Stimulated activated CD4-positive, alpha-beta T cell treated with anti-CD3 and anti-CD28 coated beads, Interleukin-1b, Interleukin-23, amount 100 ng/mL, for 1 hour (primary cell): ENCODE measurements around the gene HIPK1.
"Not testable (repeated sequence)": the region's sequence is repeated elsewhere in the genome, so short reads cannot be mapped to it uniquely, and the experiment has no call there.

Source experiments
- DNase-seq, 2 donors: peaks; one replicate each; pipeline ENCODE4 v3.0.0-alpha.2; 2020; ENCODE audit warnings: low read depth in 2 of 2

Gene HIPK1

DNA sequence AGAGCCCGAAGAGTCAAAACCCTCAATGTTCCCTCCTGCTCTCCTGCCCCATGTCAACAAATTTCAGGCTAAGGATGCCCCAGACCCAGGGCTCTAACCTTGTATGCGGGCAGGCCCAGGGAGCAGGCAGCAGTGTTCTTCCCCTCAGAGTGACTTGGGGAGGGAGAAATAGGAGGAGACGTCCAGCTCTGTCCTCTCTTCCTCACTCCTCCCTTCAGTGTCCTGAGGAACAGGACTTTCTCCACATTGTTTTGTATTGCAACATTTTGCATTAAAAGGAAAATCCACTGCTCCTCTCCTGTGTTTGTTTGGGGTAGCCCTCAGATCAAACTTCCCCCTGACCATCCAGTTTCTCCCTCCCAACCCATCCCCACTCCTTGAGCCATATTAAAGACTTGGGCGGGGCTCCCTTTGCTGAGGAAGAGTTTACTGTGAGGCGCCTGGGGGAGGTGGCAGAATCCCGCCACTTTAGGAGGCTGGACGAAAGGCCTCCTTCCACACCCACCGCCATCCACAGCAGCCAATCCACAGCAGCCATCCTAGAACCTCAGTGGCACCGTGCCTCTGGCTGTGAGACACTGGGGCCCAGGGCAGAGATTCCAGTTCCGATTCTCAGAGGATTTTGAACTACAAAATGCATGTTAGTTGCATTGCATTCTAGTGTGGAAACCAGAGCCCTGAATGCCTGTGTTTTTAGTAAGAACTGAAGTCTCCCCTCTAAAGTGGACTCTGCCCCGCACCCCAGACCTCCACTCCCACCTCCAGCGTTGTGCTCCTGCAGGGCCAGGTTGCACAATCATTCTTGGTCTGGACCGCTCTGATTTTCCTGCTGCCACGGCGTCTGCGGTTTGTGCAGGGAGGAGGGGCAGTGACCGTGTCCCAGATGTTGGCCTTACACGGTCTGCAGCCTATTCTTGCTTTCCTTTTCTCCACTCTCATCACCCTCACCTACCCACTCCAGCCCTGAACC is 53.1 kb downstream of the HIPK1 start:
- no peak for DNase-seq

DNA sequence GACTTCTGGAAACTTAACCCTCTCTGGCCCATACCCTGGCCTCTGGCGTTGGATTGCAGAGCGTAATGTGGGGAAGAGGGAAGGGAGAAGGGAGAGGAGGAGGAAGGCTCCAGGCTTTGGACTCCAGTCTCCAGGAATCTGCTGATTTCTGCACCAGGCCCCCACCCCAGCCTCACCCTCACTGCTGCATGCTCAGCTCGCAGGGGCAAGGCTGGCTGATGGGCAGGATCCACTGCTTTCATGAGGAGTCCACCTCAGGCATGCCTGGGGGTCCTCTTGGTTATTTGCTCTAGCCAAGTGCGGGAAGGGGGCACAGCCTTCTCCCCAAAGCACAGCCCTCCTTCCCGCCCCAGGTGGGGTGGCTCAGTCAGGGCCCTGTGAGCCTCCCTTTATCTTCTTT is 53.8 kb downstream of the HIPK1 start:
- no peak for DNase-seq

DNA sequence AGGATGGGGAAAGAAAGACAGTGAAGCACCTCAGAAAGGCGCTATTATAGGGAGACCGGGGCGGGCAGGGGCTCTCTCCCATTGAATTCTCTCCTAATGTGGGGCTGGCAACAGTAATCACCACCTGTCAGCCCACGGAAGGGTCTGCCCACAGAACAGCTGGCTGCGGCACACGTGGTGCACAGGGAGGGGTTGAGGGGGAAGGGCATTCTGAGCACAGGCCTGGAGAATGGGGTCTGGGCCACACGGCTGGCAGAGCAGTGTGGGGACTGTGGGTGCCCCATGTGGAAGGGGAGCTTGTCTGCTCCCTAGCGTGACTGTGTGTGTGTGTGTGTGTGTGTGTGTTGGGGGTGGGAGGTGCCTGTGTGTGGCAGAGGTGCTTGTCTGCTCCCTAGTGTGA is 54.3 kb downstream of the HIPK1 start:
- DNase-seq, result no peak

DNA sequence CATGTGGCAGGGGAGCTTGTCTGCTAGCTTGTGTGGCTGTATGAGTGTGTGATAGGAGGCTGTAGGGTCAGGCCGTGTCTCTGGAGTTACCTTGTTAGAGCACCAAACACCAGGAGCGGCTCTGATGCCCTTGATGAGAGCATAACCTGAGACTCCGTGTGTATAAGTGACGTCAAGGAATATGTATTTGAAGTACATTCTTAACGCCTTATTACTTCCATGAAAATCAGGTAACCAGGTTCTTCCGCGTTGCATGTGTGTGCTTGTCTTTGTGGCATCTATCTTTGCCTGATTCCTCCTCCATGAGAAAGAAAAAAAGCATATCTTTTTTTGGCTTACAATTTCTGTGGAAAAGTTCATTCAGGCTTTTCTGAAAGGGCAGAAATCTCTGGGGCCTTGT is 54.7 kb downstream of the HIPK1 start:
- no peak for DNase-seq

DNA sequence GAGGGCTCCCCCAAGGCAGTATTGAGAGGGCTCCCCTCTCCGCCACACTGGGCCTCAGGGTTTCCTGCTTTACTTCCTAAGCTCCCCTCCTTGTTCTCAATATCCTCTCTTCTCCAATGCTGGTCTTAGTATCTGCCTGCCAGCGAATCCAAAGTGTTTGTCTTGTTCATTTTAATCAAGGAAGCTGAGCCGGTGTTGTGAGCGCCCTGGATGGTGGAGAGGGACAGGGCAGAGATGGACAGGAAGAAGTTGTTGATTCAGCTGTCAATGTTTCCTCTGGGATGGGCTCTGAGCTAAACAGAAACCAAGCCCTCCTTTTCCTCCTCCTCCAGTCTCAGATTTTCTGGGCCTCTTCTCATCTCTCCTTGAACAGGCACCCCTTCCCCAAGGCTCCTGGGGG is 55.6 kb downstream of the HIPK1 start:
- DNase-seq, result no peak

DNA sequence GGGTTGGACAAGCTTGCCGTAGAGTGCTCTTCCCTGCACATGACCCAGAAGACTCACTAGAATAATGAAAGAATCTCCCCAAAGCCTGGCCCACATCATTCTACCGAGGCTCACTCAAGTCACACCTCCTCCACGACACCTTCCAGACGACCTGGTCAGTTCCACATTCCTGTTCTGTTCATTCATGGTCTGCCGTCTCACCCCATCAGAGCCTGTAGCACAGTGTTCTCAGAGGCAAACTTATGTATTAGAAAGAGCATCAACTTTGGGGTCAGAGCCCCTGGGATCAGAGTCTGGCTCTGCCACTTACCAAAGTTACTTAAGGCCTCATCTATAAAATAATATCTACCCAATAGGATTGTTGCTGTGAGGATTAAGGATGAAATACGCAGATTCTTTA is 57.7 kb downstream of the HIPK1 start:
- no peak for DNase-seq

DNA sequence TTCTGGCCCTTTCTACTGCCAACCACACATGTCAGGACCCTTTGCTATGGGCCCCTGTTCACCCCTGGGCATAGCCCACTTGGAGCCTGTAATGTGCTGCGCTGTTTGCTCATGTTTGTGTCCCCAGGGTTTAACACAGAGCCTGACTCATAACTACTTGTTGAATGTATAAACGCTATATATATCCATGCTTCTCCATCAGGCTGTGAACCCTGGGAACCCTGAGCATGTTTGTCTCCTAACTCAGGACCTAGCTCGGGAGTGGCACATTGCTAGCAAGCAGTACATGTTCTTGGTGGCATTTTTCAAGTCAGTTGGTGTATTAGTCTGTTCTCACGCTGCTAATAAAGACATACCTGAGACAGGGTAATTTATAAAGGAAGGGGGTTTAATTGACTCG is 58.1 kb downstream of the HIPK1 start:
- no peak for DNase-seq

DNA sequence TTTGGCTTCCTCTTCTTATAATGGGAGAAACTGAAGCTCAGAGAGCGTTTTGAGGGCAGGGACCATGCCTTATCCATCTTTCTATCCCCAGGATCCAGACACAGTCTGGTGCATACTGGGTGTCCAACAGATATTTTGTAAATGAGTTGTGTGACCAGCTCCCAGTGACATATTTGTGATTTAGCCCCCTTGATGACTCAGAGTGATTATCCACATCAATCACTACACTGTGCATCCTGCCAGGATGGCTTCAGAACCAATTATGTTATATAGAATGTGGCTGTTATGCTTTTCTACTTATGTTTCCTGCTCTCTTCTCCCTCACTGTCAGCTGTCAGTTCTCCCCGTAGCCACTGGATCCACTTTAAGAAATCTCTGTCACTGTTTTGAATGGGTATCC is 61.4 kb downstream of the HIPK1 start:
- DNase-seq, result no peak

DNA sequence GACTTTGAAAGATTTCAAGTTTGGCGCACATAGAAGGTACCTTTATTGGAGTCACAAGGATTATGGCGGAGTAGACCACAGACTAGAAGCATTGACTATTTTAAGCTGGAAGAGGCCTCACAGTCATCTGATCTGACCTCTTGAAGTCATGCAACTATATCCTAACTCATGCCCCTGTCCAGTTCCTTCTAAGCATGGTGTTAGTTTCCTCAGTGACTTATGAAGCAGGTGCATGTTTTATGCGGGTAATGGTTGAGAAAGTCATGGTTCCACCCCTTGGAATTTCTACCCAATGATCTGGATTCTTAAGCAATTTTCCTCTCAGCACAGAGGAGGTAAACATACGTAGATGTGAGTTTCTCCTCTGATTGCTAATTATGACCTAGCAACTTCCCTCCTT is 61.8 kb downstream of the HIPK1 start:
- no peak for DNase-seq

DNA sequence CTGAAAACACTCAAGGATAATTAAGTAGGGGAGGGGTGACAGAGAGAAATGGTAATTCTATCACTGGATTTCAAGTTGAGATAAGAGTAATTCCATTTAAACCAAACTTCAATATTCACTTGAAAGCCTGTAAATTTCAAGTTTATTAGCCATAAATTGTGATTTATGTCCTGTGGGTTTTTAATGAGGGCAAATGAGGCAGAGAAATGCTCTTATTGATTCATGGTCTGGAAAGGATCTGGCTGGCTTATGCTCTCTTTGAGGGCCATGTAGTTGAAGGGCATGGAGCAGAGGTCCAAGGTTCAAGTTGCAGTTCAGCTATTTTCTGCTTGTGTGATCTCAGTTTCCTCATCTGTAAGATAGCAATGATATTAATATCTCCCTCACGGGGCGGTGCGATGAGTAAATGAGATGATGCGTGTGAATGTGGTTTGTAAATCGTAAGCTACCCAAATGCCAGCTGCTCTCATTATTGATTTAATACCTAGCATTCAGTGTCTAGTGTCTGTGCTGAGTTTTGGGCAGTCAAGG is 62.4 kb downstream of the HIPK1 start:
- no peak for DNase-seq

DNA sequence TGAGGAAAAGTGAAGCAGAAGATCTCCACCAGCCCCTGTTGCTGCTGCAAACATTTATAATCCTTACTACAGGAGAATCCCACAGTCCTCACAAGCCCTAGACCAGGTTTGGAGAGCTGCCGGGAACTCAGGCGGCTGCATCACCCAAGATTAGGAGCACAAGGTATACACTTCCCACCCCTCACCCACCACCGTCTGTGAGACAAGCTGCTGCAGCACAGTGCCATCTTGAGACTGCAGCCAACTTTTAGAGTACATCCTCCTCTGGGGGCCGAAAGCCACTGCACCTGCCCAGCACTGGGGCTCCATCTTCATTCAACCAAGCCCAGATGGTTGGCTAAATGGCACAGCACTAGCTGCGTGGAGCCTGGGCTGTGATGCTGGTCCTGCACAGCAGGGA is 63.9 kb downstream of the HIPK1 start:
- no peak for DNase-seq

DNA sequence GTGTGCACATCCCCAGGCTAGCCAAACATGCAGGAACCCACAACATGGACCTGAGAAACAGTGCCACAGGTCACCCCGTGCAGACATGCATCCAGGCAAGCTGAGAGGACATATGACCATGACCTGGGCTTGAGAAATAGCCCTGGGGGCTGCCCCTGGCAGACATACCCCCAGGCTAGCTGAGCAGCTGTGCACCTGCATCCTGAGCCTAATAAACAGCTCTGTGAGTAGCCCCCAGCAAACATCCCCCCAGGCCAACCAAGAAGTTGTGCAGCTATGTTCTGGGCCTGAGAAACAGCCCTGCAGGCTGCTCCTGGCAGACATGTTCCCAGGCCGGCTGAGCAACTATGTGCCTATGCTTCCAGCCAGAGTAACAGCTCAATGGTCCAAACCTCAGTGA is 64.6 kb downstream of the HIPK1 start:
- DNase-seq, result no peak

DNA sequence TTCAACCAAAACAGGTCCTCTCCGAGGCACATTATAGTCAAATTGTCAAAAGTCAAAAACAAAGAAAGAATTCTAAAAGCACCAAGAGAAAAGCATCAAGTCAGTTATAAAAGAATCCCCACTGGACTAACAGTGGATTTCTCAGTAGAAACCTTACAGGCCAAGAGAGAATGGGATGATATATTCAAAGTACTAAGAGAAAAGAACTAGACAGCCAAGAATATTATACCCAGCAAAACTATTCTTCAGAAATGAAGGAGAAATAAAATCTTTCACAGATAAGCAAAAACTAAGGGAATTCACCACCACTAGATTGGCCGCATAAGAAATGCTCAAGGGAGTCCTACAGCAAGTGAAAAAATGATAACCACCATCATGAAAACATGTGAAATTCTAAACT is 66.3 kb downstream of the HIPK1 start:
- no peak for DNase-seq

DNA sequence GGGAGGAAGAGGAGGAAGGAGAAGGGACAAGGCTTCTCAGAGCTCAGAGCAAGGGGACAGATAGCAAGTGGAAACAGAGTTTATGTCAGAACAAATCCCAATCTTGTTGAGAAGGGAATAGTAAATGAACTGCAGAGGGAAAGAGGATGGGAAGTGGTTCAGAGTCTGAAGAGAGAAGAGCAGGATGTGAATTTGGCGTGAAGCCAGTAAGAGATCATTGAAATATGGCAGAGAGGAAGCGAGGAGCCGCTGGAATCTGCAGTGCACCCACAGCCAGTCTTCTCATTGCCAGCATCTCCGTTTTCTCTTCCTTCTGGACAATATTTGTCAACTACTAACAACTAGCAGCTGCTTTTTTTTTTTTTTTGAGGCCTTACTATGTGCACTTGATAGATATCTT is 69.2 kb downstream of the HIPK1 start:
- no peak for DNase-seq

DNA sequence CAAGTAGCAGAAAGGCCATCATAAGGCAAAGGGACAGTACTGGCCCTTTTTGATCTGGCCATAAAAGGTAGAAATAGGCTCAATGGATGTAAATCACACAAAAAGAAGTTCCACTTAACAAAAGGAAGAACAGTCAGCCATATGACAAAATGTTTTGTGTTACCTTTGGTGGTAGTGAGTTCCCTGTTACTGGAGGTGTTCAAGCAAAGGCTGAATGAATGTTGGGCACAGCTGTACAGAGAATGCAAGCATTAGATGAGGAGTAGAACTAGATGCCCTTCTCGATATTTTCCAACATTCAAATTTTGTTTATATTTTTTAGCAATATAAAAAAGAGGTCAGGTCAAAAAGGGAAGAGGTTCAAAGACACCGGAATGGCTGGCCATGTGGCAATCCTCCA is 70.1 kb downstream of the HIPK1 start:
- no peak for DNase-seq

DNA sequence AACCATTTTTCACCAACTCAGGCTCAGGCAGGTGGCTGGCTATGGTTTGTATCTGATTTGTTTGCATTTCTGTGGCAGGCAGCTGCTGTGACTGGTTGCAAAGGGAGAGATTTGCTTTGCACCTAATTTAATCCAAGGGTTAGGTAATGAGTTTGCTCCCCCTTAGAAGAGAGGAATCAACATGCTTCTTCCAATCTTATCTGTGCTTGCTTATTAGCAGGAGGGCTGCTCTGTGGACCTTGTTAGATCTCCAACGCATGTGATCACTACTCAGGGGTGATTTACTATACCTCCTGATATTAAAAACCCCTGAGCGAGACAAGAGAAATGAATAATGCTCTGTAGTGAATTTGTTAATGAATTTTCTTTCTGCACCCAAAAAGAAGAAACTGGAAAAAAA is 70.7 kb downstream of the HIPK1 start:
- DNase-seq, result no peak

DNA sequence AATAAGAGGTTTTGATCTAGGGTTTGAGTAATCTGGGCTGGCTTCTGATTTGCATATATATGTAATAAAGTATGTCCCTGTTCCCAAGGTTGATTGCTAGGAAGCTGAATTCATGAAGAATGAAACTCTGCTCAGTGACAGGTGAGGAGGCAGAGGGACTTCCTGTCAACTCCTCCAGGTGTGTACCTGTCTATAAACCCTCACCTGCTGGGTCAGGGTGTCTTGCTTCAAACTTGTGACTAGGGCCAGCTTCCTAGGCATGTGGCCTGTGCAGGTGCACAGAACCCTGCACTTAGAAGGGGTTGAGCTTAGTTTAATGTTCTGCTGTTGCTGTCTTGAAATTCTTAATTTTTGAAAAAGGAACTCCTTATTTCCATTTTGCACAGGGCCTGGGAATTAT is 71.3 kb downstream of the HIPK1 start:
- DNase-seq, result no peak

DNA sequence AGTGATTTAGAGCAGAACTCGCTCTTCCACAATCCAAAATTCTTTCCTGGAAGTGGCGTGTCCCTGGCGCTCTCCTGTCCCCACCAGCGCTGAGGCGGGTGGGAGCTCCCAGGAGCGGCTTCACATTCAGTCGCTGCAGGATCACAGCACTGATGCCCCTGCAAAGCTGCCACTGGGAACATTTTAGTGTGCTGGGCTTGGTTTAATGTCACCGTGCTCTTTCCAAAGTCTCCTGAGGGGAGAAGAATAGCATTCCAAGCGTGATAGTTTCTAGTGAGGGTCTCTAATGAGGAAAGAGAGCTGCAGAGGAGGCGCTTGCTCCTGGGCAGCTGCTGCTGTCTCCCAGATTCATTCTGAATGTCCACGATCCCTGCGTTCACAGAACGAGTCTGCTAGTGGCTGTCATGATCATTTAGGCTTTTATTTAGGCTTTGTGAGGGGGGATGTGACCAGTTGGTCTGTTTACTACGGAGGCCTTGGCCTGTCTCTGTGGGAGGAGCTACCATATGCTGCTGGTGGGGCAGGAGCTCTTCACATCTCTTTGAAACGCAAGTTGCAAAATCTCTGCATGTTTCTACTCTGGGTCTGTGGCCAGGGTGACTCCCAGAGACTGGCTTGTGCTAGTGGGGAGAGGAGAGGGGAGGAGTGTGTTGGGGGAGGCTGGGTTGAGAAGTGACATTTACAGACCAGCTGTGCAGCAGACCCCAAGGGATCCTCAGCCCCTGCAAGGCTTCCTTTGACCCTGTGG is 73.5 kb downstream of the HIPK1 start:
- no peak for DNase-seq

DNA sequence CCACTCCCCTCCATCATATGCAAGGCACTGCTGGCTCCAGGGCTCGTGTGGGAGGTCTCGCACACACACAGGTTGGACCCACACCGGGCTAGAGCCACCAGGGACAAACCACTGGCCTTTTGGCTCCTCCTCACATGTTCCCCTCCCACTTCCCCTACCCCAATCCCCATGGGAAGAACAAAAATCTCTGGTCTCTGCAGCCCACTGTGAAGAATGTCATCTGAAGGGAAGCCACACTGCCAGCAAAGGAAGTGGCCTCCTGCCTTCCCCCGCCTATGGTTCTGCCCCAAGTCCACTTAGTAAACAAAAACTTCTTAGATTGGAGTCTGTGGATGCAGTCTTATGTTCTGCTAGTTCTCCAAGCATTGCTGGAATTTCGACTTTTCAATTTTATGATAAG is 74.3 kb downstream of the HIPK1 start:
- no peak for DNase-seq

DNA sequence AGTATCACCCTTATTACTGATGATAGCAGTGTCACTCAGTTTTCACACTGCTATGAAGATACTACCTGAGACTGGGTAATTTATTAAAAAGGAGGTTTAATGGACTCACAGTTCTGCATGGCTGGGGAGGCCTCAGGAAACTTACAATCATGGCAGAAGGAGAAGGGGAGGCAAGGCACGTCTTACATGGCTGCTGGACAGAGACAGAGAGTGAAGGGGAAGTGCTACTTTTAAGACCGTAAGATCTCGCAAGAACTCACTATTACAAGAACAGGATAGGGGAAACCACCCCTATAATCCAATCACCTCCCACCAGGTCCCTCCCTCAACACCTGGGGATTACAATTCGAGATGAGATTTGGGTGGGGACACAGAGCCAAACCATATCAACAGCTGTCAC is 77.7 kb downstream of the HIPK1 start:
- not testable (repeated sequence) for DNase-seq

DNA sequence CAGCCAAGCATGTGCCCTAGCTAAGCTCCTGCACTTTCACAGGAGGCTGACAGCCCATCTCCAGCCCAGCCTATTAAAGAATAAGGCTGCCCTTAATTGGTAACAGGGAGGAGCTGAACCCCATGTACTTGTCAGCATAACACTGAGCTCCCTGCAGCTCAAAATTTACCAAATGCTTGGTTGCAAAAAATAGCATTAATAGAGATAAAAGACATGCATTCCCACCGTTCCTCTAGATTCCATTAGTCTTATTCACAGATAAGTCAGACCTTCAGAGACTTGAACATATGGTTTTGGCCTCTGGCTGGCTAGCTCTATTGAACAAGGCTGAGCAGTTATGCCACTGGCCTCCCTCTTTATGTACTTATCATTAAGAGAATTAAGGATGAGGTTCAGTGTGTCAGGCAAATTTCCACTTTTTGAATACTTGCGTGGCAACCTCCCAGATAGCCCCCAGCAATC is 79.4 kb downstream of the HIPK1 start:
- no peak for DNase-seq

DNA sequence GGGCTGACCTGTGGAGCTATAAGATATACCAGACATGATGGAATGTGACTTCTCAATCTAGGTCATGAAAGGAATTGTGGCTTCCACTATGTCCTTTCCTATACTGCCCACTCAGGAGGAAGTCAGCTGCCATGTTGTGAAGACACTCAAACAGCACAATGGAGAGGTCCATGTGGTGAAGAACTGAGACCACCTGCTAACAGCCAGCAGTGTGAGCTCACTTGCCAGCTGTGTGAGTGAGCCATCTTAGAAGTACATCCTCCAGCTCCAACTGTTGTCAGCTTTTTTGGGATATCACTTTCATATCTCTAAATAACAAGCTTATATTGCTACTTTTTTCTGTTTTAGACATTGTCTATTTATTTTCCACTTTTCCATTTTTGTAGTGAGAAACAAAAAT is 79.9 kb downstream of the HIPK1 start:
- no peak for DNase-seq

DNA sequence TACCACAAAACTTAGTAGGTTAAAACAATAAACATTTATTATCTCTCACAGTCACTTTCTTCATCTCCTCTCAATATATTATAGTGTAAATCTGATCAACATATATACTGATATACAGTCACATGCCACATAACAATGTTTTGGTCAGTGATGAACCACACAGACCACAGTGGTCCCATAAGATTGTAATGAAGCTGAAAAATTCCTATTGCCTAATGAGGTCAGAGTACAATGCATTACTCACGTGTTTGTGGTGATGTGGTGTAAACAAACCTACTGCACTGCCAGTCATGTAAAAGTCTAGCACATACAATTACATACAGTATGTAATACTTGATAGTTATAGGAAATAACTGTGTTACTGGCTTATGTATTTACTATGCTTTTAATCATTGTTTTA is 80.3 kb downstream of the HIPK1 start:
- DNase-seq, result no peak
